ENCODE results near the gene COG6.

COG6 gene

DNA sequence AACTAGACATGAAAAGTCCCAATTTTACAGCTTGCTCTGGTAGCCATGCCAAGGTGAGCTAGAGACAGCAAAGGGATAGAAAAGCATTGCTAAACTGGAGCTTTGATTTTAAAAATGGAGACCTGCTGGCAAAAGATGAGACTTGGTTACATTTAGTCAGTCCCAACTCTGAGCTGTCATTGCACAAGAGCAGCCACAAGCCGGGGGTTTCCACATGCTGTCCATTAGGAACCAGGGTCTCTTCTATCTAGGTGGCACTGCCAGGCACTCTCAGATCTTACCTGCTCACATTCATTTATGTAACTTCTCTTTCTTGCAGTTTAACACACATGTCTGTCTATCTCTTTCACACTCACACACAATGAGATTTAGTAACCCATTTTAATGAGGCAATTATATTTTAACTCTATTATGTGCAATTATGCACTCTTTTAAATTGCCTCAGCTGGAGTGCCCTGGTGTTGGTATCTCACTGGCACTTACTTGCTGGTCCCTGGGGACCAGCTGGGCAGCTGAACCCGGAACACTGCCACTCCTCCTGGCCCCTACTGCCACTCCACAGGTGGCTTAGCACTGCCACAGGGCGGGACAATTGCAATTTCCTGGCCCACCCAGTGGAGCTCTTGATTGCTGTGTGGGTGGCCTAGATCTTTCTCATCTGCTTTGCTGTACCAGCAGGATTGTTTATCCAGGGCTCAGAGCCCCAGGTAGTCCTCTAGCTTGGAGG lies 112.5 kb downstream of the COG6 start:
- DNase-seq (ENCODE audit: low read depth in 1 of 2, low spot score in 1 of 2): no peak

DNA sequence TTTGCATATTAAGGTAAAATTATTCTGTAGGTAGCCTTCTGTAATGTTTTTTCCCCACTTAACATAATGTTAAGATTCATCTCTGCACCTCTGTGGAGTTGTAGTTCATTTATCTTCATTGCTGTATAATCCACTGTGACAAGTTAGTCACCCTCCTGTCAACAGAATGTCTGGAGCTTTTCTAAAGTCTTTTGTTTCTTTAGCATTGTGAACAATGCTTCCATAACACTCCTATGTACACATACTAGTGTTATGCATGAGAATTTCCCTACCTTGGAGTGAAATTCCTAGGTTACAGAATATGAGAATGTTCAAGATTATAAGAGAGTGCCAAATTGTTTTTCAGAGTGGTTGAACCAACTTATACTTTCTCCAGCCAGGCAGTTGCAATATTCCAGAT lies 113.5 kb downstream of the COG6 start:
- no peak for DNase-seq (ENCODE audit: low read depth in 1 of 2, low spot score in 1 of 2)

DNA sequence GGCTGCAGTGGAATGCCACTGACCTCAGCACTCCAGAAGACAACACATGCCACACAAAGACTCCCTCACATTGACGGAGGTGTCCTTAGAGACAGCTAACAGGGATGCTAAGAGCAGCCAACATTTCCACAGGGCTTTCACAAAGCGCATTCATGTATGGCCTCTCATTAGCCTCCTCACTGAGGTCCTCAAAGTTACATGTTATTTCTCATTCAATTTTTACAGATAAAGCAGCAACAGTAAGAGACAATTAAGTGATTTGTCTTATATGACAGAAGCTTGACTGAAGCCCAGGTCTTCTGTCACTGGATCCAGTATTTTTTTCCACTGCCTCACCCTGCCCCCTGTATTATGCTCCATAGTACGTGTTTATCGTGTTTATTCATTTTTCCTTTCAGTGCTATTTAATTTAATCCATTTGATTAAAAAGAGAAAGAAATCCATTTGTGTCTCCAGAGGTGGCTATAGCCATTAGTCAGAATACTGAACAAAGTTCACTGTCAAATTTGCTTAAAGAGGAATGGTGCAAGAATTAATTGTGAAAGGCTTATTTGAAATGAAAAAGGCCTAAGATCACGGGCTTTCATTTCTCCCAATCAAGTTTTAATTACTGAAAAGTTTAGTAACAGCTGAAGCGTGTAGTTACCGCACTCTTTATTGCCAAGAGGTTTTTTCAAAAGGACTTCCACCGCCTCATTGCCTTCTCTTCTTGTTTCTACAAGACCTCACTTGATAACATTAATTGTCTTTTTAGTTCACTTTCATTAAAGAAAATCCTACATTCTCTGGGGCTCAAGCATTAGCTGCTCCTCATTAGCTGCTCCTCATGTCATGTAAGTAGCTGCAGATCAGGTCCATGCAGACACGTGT lies 115.0 kb downstream of the COG6 start:
- no peak for DNase-seq (ENCODE audit: low read depth in 1 of 2, low spot score in 1 of 2)

DNA sequence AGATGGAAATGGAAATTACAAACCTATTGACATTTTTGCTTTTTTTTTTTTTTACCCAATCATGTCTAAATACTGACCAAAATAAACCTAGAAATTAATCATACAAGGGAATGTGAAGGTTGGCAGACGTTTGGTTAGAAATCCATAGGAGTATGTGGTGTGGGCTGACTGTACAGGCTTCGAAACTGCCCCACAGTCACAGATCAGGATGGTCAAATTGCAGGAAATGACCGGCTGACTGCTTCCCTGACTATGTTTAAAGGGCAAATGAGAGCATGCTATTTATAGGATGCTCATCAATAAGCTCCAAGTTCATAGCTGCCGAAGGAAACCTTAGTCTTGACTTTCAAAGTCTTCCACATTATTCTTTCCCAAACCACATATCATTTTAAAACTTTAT lies 118.4 kb downstream of the COG6 start:
- DNase-seq (ENCODE audit: low read depth in 1 of 2, low spot score in 1 of 2): no peak

DNA sequence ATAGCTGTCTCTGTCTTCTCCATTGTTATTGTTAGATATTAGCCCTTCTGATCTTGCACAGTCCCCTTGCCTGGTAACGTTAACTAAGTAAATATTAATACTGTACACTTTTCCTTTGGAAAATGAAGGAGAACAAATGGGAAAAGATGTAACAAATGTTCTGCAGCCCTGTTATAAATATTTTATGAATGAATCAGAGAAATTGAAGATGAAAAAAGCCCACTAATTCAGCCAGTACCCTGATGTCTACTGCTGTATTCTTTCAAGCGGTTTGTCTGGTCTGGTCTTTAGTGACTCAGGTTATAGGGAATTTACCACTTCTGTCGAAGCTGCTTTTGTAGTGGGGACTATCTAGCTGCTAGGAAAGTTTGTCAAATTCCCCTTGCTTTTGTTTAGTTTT lies 121.0 kb downstream of the COG6 start:
- no peak for DNase-seq (ENCODE audit: low read depth in 1 of 2, low spot score in 1 of 2)

DNA sequence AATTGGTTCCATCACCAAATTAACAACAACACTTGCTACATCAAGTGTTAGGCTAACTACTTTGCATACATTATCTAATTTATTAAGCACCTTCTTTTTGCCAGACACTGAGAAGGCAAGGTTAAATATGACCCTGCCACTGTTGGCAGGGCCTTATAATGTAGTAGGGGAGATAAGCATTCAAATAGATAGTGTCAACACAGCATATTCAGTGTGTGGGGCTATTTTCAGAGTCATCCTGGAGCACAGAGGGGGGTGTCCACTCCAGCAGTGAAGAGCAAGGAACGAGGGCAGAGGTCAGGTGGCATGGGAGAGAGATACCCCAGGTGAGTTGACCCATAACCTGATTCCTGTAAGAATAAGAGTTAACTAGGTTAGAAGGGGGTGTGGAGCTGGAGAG lies 121.6 kb downstream of the COG6 start:
- DNase-seq (ENCODE audit: low read depth in 1 of 2, low spot score in 1 of 2): no peak

DNA sequence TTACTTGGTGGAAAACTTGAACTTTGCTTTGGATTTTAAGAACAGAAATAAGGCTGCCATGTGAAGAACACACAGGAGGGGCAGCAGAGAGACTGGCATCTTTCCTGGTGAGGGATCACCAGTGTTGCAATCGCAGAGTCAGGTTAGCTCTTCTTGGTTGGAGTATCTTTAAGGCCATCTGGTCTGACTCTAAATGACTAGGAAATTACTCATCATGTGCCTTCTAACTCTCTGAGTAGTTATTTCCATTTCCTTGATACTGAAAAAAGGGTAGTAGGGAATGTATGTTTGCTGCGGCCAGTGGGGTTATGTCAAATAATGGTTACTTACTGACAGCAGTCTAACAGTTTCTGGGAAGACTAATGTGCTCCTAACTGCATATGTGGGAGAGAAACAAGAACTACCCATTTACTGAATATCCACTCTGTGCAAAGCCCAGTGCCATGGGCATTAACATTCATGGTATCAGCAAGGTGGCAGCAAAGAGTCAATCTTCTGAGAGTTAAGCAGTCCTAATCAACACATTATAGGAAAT lies 122.1 kb downstream of the COG6 start:
- DNase-seq (ENCODE audit: low read depth in 1 of 2, low spot score in 1 of 2): no peak

DNA sequence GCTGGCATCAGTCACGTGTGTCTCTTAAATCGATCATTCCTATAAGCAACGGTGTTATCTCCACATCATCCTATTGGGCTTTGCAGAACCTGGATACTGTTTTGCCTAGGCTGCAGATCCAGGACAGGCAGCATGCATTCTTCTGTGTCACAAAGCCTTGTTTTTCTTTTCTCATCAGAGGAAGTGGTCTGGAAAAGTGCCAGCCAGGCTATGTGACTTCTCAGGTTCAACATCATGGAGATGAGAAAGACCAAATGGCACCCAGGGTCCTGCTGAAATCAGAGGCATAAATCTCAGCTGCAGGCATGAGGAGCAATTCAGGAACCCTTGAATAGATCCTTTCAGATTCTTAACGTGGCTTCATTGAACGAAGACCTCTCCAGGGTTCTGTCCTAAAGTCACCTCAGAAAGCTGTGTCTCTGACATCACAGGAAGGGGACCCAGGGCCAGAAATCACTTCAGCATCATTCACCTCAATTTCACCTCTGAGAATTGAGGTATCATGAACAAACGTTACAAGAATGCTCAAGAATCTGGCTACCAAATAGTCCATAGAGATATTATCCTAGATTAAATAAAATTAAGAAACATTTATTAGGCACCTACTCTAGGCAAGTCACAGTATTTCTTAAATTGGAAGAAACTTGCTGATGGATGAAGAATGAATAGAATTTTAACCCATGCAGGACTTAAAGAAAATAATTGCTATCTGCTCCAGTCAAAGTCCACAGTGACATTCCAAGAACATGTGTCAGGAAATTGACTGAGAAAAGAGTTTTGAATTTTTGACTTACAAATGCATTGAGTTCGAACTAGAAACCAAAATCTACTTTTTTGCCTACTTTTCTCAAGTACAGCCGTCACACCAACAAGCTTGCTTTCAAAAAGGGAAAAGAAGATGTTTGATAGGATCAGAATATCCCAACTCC lies 124.1 kb downstream of the COG6 start:
- no peak for DNase-seq (ENCODE audit: low read depth in 1 of 2, low spot score in 1 of 2)

DNA sequence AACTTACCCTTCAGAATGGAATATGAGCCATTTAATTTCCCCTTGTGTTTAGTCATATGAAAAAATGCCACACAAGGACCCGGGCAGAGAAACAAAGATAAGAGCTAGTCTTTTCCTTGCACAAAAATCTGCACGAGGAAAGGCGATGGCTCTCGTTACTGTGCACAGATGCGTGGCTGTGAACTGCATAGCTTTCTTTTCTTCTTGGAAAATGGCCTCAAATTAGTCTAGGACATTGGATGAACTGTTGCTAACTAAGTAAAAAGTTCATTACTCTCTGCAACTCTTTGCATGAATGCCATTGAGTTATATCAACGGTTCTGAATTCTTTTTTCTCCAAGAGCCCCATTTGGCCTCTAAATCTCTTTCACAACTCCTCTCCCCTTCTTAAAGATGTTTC lies 125.2 kb downstream of the COG6 start:
- DNase-seq (ENCODE audit: low read depth in 1 of 2, low spot score in 1 of 2): no peak

DNA sequence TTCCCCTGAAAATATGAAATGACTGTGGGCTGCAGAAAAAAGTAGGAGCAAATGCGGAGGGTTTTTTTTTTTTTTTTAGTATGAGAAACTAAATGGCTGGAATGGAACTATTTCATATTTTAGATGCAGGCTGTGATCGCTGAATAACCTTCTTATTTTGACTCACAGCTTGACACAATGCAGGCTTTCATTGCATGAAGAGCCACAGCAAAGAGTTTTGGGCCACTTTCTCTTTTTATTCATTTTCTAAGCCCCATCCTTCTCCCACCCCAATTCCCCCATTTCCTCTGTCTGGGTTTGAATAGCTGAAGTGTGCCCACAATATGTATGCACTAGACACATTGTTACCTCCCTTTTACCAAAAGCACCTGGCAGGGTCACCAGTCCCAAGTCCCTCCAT lies 125.9 kb downstream of the COG6 start:
- DNase-seq (ENCODE audit: low read depth in 1 of 2, low spot score in 1 of 2): no peak

DNA sequence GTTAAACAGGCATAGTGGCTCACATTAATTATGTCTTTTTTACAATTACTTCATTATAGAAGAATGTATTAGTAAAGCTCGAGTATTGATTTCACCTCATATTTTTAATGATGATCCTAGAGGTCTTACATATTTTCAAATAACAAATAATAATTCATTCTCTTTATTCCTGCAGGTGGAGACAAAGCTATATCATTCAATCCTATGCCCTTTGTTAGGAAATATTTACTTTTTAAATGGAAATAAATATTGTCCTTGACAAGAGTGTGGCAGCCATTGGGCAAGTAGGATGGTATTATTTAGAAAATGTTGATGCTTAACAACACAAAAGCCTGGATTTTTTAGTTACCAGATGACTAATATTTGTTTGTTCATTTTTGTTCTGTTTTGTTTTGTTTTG lies 127.6 kb downstream of the COG6 start:
- no peak for DNase-seq (ENCODE audit: low read depth in 1 of 2, low spot score in 1 of 2)

DNA sequence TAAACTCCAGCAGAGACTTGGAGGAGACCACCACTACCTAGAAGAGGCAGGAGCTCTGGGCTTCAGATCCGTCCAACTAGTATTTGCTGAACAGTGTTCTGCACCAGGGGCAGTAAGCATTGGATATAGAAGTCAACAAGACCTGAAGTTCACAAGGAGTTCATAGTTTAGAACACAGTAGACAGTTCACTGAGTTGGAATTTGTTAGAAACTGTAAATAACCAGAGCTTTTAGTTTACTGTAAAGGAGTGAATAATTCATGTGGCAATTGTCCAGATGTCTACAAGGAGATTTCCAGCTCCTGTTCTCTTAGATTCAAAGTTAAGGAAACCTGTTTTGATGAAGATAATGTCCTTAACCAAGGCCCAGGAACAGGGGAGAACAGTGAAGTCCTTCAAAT lies 128.9 kb downstream of the COG6 start:
- no peak for DNase-seq (ENCODE audit: low read depth in 1 of 2, low spot score in 1 of 2)

DNA sequence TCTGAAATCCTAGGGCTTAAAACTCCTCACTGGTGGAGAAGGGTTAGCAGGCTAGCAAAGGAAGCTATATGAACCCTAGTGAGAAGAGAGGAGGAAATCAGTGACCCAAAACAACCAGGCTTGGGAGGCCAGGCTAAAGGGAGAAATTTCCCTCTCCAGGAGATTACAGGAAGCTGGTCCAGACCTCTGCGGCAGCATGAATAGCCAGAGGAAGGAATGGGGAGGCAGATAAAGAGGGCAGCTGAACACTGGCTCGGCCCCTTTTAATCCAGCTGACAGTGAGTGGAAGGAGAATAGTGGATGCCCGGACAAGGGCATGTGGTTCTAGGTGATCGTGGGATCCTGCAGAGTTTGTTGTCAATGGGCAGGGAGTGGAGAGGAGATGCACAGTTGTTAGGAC lies 130.6 kb downstream of the COG6 start:
- DNase-seq (ENCODE audit: low read depth in 1 of 2, low spot score in 1 of 2): no peak

DNA sequence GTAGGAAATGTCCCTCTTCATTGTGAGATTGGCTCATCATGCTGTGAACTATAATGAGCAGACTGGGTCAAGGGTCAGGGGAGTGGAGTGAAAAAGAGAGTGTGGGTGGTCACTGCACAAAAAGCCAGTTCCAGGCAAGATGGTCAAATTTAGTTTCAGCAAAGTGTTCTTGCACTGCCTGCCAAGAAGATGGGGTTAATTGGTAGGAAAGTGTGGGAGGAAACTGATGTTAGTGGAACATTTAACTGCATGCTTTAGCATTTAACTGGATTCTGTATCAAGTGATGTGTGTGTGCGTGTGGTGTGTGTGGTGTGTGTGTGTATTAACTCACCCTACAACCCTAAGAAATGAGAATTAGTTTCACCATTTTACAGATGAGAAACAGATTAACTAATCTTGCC lies 131.6 kb downstream of the COG6 start:
- DNase-seq (ENCODE audit: low read depth in 1 of 2, low spot score in 1 of 2): no peak

DNA sequence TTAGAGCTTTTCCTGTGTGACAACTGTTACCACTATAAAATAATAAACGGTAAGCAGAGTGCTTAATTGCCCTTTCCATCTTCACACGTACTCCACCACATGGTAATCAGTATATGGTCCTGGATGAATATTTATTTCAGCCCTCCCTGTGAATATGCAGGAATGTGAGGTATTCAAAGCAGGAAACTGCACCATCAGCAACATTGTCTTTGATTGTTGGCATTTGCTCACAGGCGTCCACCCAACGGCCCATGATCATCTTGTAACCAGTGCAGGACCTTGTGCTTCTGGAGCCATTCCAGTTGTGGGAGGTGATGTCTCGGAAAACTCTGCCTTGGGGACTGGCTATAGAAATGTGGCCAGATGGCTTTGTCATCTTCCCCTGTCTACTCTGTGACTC lies 132.6 kb downstream of the COG6 start:
- DNase-seq (ENCODE audit: low read depth in 1 of 2, low spot score in 1 of 2): no peak

DNA sequence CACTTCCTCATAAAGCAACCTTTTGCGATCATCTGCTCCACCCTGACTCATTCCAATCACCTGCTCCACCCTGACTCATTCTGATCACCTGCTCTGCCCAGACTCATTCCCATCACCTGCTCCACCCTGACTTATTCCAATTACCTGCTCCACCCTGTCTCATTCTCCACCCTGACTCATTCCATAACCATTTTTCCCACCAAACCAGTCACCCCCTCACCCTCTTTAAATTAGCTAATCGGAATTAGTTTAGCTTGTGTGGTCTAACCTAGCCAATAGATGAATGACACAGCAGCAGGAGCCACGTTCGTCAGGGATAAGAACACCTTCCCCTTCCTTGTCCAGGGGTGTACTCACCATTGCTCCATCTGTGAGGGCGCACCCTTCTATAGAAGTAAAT lies 134.0 kb downstream of the COG6 start:
- no peak for DNase-seq (ENCODE audit: low read depth in 1 of 2, low spot score in 1 of 2)

Measured in stimulated activated CD4-positive, alpha-beta T cell treated with anti-CD3 and anti-CD28 coated beads, Interleukin-15, amount 100 ng/mL, for 1 hour (primary cell).